ENCODE results near the gene MATCAP1. TPM values are rescaled to one million over a fixed set of nuclear protein-coding genes. Genes with fewer than 3 reads are reported as not detected.
A peak's percentile ranks its signal among the peaks of the same experiment; 100 is the strongest.

MATCAP1 gene
- total and polyA plus RNA-seq, 8 donors, result 36.8 to 66.9 (median 57.0) TPM

- Histone ChIP-seq H3K4me3 (no peak overlapping the region), H3K4me1 (peaks cover under 1 to 25% of the 10 kb centered on the region in 2 donors), H3K27ac (no peak overlapping the region), H3K9me3 (no peaks in the 10 kb centered on the region), H3K36me3 (peaks cover 0 to 7% of the 10 kb centered on the region in 2 donors), H3K27me3 (no peaks in the 10 kb centered on the region)
- ATAC-seq (no peak), DNase-seq (no peak)
- TF ChIP-seq, protein P1, sequence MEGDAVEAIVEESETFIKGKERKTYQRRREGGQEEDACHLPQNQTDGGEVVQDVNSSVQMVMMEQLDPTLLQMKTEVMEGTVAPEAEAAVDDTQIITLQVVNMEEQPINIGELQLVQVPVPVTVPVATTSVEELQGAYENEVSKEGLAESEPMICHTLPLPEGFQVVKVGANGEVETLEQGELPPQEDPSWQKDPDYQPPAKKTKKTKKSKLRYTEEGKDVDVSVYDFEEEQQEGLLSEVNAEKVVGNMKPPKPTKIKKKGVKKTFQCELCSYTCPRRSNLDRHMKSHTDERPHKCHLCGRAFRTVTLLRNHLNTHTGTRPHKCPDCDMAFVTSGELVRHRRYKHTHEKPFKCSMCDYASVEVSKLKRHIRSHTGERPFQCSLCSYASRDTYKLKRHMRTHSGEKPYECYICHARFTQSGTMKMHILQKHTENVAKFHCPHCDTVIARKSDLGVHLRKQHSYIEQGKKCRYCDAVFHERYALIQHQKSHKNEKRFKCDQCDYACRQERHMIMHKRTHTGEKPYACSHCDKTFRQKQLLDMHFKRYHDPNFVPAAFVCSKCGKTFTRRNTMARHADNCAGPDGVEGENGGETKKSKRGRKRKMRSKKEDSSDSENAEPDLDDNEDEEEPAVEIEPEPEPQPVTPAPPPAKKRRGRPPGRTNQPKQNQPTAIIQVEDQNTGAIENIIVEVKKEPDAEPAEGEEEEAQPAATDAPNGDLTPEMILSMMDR (IDR thresholded peaks at IDR 0.05), result no peak
- intact Hi-C loops (cut with DNase I), result no loop called here
Observed at GRCh38 chr16:67211674-67212073, 27.9 kb upstream of the MATCAP1 start.

- no peak for ATAC-seq
- H3K9me3 ChIP-seq, result no peaks in the 10 kb centered on the region
- H3K4me3 ChIP-seq, result no peak overlapping the region
- no peak overlapping the region for H3K27ac ChIP-seq
- intact Hi-C loops (cut with DNase I), result no loop called here
- peak in 1 of 4 donors; percentile 61 for DNase-seq
- H3K36me3 ChIP-seq, result peaks cover 0 to 15% of the 10 kb centered on the region in 2 donors
- TF ChIP-seq, protein P1 (IDR thresholded peaks at IDR 0.05), result no peak
- no peaks in the 10 kb centered on the region for H3K27me3 ChIP-seq
- H3K4me1 ChIP-seq, result peaks cover 0 to 11% of the 10 kb centered on the region in 2 donors
Observed at GRCh38 chr16:67210069-67210937, 26.5 kb upstream of the MATCAP1 start.

DNA sequence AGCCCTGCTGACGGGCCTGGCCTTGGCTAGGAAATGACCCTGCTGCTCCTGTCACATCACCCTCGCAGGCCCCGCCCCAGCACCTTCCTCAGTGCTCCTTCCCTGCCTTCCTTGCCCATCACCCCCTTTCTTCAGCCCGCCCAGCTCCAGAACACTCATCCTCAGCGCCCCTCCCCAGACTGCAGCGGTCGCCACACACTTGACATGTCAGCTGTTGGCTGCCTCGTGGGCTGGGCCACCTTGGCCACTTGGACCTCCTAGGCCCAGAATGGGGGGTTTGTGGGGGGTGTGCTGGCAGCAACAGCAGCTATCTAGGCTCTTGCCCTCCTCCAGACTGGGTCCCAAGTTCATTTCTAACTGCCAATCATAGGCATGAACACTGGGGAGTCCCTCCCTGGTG lies 25.8 kb upstream of the MATCAP1 start:
- intact Hi-C loops (cut with DNase I), result no loop called here
- Histone ChIP-seq H3K4me1 (peaks cover 0 to 7% of the 10 kb centered on the region in 2 donors), H3K4me3 (no peak overlapping the region), H3K27ac (no peak overlapping the region), H3K36me3 (peaks cover 0 to 18% of the 10 kb centered on the region in 2 donors), H3K9me3 (no peaks in the 10 kb centered on the region), H3K27me3 (no peaks in the 10 kb centered on the region)
- ATAC-seq (no peak), DNase-seq (peak in 1 of 4 donors; percentile 72)
- TF ChIP-seq, protein P1 (IDR thresholded peaks at IDR 0.05), result no peak

DNA sequence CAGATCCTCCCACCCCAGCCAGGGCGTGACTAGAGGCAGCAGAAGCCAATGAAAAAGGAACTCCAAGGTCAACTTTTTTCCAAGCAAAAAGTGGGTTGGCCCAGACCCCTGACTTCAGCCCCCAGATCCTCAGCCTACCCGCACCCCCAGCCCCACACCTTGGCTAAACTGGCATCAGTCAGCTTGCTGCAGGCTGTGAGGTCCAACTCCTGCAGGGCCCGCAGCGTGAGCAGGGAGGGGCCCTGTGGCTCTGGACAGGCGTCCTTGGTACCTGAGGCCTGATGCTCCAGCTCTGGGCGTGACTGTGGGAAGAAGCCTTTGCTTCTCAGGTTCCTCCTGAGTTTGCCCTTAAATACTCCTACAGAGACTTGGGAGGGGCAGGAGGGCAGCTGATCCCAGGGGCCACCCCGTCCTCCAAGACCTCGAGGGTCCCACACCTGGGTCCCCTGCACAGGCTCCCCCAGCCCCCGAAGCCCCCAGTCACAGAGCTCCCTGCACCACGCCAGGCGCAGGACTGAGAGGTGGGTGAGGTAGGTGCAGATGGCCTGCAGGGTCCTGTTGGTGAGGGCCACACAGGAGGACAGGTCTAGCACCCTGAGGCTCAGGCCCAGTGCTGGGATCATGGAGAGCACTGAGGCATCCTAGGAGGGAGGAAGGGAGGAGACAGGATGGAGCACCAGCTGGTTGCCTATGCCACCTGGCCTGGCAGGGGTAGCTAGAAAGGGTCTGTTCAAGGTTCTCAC lies 24.6 kb upstream of the MATCAP1 start:
- ATAC-seq (no peak), DNase-seq (peak in 1 of 4 donors; percentile 53)
- Histone ChIP-seq H3K4me3 (no peak overlapping the region), H3K27ac (no peak overlapping the region), H3K9me3 (no peaks in the 10 kb centered on the region), H3K4me1 (peaks cover 0 to 7% of the 10 kb centered on the region in 2 donors), H3K36me3 (peaks cover 0 to 30% of the 10 kb centered on the region in 2 donors), H3K27me3 (no peaks in the 10 kb centered on the region)
- TF ChIP-seq, protein P1 (IDR thresholded peaks at IDR 0.05), result no peak
- intact Hi-C loops (cut with DNase I), result no loop called here
